GM18507 (cell line): Measurements from ENCODE around the gene HS2ST1.

ENCODE experiments used
- DNase-seq: peaks from one replicate; pipeline ENCODE4 v3.0.0; 2011; ENCODE audit warnings: low read depth; ENCODE audit not compliant: insufficient read length; ENCODE audit errors: extremely low spot score
- FAIRE-seq: peaks from 2 replicates; lab custom pipeline; 2011; peaks lifted over from hg19 to GRCh38; lab: Jason Lieb, UNC

HS2ST1 gene

DNA sequence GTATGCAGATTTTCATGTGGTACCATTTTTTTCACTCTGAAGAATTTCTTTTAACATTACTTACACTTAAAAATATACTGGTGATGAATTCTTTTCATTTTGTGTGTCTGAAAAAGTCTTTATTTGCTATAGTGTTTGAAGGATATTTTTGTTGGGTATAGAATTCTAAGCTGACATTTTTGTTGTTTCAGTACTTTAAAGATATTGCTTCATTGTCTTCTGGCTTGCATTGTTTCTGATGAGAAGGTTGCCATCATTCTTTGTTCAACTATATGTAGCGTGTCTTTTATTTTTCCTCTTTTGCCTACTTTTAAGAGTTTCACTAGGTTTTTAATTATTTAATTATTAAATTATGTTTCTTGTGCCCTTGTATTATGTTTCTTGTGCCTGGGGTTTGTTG lies 8.0 kb downstream of the HS2ST1 start:
- DNase-seq (no peak), FAIRE-seq (no peak)

DNA sequence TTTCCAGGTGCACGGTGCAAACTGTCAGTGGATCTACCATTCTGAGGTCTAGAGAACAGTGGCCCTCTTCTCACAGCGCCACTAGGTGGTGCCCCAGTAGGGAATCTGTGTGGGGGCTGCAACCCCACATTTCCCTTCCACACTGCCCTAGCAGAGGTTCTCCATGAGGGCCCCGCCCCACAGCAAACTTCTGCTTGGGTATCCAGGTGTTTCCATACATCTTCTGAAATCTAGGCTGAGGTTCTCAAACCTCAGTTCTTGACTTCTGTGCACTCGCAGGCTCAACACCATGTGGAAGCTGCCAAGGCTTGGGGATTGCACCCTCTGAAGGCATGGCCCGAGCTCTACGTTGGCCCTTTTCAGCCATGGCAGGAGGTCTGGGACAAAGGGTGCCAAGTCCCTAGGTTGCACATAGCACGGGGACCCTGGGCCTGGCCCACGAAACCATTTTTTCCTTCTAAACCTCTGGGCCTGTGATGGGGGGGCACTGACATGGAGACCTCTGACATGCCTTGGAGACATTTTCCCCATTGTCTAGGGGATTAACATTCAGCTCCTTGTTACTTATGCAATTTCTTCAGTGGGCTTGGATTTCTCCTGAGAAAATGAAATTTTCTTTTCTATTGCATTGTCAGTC lies 10.0 kb downstream of the HS2ST1 start:
- no peak for DNase-seq
- FAIRE-seq: no peak

DNA sequence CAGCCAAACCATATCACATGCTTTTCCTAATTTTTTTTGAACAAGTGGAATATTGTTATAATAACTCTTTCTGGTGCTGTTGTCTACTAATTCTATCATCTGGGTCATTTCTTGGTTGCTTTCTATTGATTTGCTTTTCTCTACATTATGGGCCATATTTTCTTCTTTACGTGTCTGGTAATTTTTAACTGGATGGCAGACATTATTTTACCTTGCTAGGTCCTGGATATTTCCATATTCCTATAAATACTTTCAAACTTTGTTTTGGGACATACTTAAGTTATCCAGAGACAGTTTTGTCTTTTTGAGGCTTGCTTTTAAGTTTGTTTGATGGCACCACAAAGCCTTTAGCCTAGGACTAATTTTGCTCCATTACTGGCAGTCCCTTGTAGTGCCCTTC lies 11.3 kb downstream of the HS2ST1 start:
- FAIRE-seq (no peak), DNase-seq (no peak)

DNA sequence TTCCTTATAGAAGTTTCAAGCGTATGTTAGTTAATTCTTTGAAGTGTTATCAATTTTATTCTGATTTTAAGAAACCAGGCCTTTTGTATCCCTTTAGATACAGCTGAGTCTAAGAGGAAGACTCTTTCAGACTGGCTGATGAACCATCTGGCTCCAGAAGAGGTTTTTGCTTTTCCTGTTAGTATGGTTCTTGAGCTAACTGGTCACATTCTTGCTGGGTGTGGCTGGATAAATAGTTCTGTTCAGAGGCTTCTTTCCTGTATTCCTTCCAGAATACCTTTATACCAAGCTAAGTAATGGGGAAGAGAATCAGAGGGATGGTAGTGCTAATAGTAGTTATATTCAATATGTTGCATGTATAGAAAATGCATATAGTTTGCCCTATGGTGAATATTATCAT lies 12.4 kb downstream of the HS2ST1 start:
- DNase-seq: no peak
- FAIRE-seq: no peak

DNA sequence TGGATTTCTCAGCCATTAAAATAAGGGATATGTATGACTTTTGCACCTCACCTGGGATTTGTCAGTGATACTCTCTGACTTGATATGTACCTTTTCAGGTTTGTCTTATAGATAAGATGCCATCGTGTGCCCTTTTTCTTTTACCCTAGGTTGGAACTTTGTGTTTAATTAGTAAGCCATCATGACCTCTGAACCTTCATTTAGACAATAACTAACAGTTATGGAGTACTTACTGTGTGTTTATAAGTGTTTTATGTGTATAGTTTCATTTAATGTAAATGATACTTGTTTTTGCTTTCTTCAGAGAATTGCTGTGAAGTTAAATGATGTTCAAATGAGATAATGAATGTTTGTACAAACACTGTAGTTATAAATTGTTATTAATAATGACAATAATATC lies 14.4 kb downstream of the HS2ST1 start:
- DNase-seq (no peak), FAIRE-seq (no peak)

DNA sequence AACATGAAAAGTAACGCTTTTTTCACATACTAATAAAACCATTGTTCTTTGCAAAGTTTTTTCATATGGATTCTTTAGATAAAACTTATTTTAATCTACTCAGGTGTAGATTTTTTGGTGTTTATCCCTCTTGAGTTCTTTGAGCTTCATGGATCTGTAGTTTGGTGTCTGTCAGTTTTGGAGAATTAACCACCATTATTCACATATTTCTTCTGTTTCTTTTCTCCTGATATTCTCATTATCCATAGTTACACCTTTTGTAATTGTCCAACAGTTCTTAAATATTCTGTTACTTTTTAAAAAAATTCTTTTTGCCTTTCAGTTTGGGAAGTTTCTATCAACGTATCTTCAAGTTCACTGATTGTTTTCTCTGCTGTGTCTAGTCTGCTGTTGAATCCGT lies 18.6 kb downstream of the HS2ST1 start:
- DNase-seq (no peak), FAIRE-seq (peak; percentile 5)

DNA sequence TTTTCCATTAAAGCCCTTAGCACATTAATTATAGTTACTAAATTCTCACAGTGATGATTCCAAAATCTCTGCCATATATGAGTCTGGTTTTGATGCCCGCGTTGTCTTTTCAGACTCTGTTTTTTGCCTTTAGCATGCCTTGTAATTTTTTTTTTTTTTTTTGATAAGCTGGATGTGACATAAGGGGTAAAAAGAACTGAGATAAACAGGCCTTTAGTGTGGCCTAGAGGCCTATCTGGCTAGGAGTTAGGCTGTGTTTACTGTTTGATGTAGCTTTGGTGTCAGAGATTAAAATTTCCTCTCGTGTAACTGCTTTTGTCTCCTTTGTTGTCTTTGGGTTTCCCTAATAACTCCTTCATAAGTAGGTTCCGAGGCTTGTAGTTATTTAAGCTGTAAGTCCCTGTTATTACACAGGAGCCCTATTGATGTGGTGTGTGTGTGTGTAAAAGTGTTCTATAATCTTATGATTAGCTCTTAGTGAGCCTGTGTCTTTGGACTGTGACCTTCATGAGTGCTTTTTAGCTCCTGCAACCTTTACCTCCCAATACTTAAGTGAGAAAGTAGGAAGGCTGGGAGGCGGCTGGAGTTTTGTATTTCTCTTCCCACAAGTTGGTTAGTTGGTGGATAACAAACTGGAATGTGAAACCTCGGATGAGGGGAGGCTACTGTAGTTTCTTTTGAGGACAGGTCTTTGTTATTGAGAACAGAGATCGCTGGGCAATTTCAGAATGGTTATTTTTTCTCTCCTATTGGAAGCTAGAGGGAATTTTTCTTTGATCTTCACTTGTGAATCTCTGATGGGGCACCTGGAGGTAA lies 19.3 kb downstream of the HS2ST1 start:
- DNase-seq (no peak), FAIRE-seq (no peak)

DNA sequence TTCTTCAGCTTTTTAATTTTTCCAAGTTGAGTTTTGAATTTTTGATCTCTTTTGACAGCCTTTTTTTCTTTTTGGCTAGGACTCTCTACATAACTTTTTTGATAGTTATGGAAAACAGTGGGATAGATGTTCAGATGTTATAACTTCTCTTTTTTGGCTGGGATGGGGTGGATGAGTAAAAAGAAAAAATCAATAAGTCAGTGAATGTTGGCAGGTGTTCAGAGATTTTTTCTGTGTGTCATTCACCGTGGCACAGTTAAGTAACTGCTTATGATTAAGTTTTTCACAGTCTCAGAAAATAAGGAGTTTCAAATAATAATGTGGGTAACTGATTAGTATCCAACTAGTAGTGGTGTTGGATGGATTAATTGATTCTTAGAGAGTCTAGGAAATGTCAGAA lies 24.0 kb downstream of the HS2ST1 start:
- peak; percentile 57 for FAIRE-seq

DNA sequence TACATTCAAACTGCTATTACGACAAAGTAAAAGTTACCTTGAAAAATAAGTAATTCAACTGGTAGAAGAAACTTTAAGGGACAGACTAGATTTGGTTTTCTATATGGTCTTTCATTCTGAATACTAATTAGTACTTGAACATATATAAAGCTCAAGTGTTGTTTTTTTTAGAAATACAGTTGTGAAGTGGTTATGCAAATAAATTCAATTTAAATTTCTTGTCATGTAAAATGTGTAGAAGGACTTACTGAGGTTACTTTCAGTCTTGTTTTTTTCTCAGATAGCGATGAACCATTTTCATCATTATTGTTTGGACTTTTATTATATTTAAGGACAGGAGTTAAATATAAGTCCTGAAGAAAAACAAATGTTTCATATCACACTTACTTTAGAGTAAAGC lies 24.4 kb downstream of the HS2ST1 start:
- DNase-seq (no peak), FAIRE-seq (no peak)

More for the DNA sequence above, 24.0 kb downstream of the HS2ST1 start:
- no peak for DNase-seq

DNA sequence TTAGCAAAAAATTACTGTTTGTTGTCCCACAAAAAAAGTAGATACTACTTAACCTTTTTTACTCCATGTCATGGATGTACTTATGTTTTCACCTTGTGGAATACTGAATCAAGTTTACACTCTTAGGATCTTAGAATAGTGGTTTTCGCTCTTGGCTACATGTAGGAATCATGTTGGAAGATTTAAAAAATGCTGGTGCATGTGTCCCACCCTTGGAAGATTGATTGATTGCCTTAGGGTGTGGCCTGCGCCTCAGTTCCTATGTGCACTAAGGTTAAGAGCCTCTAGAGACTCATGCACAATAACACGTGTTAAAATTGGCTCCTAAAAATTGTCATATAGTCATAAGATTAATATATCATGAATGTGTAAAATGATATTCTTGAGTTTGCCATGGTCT lies 25.0 kb downstream of the HS2ST1 start:
- no peak for FAIRE-seq
- no peak for DNase-seq

DNA sequence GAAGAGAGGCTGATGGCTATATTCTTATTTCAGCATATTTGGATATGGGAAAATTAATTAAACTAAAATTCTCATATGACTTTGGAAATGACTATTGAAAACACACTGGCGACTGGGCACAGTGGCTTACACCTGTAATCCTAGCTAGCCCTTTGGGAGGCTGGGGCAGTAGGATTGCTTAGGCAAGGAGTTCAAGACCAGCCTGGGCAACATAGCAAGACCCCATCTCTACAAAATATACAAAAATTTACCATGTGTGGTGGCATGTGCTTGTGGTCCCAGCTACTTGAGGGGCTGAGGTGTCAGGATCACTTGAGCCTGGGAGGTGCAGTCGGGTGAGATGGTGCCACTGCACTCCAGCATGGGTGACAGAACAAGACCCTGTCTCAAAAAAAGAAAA lies 26.2 kb downstream of the HS2ST1 start:
- no peak for FAIRE-seq

DNA sequence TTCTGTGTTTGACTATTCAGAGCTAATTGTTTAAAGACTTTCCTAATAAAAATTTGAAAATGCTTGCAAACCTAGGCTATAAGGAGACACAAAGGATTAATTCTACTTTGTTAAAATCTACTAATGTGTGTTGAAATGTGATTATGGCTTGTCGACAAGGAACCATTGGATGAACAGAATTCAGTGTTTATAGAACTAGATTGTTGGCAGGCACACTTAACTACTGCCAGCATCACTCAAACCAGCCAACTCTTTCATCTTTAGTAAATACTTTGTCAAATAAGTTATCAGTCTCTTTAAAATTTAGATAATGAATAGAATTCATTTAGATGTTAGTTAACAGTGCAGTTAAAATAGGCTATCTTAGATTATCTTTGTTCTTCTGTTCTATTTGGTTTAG lies 27.6 kb downstream of the HS2ST1 start:
- FAIRE-seq (no peak), DNase-seq (no peak)

More for the DNA sequence above, 26.2 kb downstream of the HS2ST1 start:
- DNase-seq: no peak

DNA sequence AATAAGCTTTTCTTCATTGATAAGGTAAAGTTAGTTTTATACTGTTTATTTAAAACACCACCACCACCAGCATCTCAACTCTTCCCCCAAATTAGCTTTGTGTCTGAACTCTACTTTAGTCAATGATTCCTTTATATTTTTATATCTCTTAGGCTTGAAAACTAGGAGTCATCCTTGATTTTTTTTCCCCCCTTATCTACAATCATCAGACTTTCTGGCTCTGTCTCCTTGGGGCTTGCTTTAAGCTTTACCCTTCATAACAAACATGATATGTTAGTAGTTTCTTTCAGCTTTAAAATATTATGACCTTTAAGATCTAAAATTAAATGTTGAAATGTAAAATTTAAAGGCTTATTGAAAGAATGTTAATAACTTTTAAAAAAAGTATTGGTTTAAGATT lies 28.3 kb downstream of the HS2ST1 start:
- DNase-seq: no peak
- no peak for FAIRE-seq

DNA sequence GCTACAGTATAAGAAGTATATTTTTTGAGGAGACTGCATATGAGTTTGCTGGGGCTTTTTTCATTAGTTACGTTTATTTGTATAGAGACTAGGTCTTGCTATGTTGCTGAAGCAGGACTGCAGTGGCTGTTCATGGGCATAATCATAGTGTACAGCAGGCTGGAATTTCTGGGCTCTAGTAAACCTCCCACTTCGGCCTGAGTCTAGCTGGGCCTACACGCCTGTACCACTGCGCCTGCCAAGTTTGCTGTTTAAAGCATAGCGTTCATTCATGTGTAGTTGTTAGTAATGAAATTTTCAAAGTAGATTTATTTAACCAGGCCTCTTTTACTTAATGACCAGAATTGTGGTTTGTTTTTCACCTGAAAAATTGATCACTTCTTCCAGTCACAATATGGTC lies 33.8 kb downstream of the HS2ST1 start:
- FAIRE-seq: no peak
- DNase-seq: no peak

DNA sequence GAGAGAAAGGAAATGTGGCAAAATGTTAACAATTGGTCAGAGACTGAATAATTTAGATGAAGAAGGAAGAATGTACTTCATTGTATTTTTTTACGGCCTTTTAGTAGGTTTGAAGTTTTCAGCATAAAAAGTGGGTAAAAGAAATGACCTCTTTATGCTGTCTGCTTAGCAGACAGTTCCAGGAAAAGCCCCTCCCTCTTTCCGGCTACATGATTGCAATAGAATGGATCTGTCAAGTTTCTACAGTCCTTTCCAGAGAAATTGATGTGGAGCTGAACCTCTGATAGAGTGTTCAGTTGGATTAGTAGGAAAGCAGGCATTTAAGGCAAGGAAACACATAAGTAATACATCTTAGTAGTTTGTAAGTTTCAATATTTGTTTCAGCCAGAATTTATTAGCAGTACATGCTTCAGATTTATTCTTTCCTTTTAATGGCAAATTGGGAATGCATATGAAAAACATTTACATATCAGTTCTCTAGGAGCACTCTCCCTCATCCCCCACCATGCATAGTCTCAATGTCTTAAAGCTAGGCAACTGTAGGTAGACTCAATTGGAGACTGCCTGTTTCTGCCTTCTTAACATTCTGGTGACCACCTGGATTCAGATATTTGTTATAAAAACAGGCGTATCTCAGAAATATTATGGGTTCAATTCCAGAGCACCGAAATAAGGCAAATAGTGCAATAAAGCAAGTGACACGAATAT lies 36.4 kb downstream of the HS2ST1 start:
- no peak for DNase-seq
- FAIRE-seq: no peak

DNA sequence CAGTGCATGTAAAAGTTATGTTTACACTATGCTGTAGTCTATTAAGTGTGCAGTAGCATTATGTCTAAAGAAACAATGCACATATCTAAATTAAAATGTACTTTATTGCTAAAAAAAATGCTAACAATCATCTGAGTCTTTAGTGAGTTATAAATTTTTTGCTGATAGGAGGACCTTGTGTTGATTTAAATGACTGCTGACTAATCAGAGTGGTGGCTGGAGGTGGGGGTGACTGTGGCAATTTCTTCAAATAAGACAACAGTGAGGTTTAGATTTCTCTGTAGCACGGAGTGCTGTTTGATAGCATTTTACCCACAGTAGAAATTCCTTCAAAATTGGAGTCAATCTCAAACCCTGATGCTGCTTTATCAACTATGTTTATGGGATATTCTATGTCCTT lies 37.0 kb downstream of the HS2ST1 start:
- no peak for FAIRE-seq

DNA sequence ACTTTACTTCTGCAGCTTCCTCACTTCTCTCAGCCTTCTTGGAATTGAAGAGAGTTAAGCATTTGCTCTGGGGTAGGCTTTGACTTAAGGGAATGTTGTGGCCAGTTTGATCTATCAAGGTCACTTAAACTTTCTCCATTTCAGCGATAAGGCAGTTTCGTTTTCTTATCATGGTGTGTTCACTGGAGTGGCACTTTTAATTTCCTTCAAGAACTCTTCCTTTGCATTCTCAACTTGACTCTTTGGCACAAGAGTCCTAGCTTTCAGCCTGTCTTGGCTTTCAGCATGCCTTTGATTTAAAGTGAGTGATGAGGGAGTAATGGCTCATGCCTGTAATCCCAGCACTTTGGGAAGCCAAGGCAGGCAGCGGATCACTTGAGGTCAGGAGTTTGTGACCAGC lies 38.7 kb downstream of the HS2ST1 start:
- FAIRE-seq: no peak
- no peak for DNase-seq

More for the DNA sequence above, 37.0 kb downstream of the HS2ST1 start:
- DNase-seq: no peak

DNA sequence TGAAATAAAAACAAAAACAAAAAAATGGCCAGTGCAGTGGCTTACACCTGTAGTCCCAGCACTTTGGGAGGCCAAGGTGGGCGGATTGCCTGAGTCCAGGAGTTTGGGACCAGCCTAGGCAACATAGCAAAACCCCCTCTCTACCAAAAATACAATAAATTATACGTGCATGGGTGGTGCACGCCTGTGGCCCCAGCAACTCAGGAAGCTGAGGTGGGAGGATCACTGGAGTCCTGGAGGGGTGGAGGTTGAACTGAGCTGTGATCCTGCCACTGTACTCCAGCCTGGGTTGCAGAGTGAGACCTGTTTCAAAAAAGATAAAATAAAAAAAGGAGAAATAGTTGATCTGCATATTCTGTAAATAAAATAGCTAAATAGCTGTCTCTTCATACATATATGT lies 41.2 kb downstream of the HS2ST1 start:
- DNase-seq: no peak
- FAIRE-seq: no peak

DNA sequence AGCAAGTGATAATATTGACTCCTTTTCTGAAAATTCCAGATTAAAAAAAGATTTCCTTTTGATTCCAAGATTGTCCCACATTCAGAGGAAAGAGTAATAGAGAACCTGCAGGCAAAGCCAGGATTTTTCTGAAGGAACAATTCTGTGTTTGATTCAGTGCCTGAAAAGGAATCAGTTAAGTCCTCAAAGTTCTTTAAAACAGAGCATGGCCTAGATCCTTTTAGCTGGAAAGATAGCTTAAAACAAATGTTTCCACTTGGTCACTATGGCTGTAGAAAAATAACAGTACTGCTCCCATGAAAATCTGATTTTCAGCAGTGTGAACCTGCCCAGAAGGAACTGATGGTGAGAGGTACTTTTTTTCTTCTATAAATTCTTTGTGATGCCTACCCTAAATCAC lies 41.8 kb downstream of the HS2ST1 start:
- no peak for DNase-seq
- no peak for FAIRE-seq

DNA sequence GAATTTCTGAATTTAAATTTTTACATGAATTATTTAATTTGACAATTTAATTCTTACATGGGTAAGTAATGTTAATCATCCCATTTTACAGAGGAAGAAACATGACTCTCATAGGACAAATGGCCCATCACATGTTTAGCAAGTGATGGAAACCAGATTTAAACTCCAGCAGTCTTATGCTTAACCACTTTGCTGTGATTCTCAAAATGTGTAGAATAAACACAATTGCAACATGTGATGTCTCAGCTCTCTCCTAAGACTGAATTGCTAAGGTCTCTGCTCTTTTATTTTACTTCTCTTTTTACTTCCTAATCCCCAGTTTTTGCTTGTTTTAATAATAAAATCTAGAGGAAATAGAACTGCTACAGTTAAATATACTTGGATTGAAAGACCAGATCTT lies 42.8 kb downstream of the HS2ST1 start:
- FAIRE-seq: no peak
- DNase-seq: no peak

DNA sequence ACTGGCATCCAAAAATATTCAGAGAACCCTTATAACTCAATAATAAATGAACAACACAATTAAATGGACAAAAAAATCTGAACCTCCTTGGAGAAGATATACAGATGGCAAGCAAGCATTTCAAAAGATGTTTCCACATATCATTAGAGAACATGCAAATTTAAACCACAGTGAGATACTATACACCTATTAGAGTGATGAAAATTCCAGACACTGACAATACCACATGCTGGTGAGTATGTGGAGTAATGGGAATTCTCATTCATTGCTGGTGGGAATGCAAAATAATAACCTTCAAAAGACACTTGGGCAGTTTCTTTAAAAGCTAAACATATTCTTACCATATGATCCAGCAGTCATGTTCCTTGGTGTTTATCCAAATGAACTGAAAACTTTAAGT lies 46.1 kb downstream of the HS2ST1 start:
- no peak for FAIRE-seq
- no peak for DNase-seq
